Measurements from ENCODE around the gene ALDH9A1.
A peak's percentile ranks its signal among the peaks of the same experiment; 100 is the strongest.
"Not testable (repeated sequence)": the region's sequence is repeated elsewhere in the genome, so short reads cannot be mapped to it uniquely, and the experiment has no call there.

The ALDH9A1 gene

GRCh38 chr1:165697881-165698760 is at the start of gene ALDH9A1:
Gene ALDH9A1 (minus strand): TSS chr1:165698562. CDS start chr1:165698558, 4 bp downstream.
- DNase-seq (ENCODE audit: low spot score): peak; percentile 94

- no peak for DNase-seq (ENCODE audit: low spot score)
Observed at GRCh38 chr1:165747632-165748447, 49.5 kb upstream of the ALDH9A1 start.

GRCh38 chr1:165744913-165745312 is 46.6 kb upstream of the ALDH9A1 start:
- not testable (repeated sequence) for DNase-seq (ENCODE audit: low spot score)

- no peak for DNase-seq (ENCODE audit: low spot score)
Observed at GRCh38 chr1:165742194-165742593, 43.8 kb upstream of the ALDH9A1 start.

- DNase-seq (ENCODE audit: low spot score): no peak
Observed at GRCh38 chr1:165738794-165739193, 40.4 kb upstream of the ALDH9A1 start.

- DNase-seq (ENCODE audit: low spot score): no peak
Observed at GRCh38 chr1:165737196-165737595, 38.8 kb upstream of the ALDH9A1 start.

- no peak for DNase-seq (ENCODE audit: low spot score)
Observed at GRCh38 chr1:165734906-165735305, 36.5 kb upstream of the ALDH9A1 start.

- DNase-seq (ENCODE audit: low spot score): no peak
Observed at GRCh38 chr1:165726841-165727240, 28.5 kb upstream of the ALDH9A1 start.

- no peak for DNase-seq (ENCODE audit: low spot score)
Observed at GRCh38 chr1:165726169-165726568, 27.8 kb upstream of the ALDH9A1 start.

- DNase-seq (ENCODE audit: low spot score): peak; percentile 51
Observed at GRCh38 chr1:165717918-165718515, 19.7 kb upstream of the ALDH9A1 start.

GRCh38 chr1:165716265-165717051 is 18.1 kb upstream of the ALDH9A1 start:
- not testable (repeated sequence) for DNase-seq (ENCODE audit: low spot score)

GRCh38 chr1:165712764-165713163 is 14.4 kb upstream of the ALDH9A1 start:
- no peak for DNase-seq (ENCODE audit: low spot score)

GRCh38 chr1:165707984-165708706 is 9.8 kb upstream of the ALDH9A1 start:
- no peak for DNase-seq (ENCODE audit: low spot score)

GRCh38 chr1:165703648-165704047 is 5.3 kb upstream of the ALDH9A1 start:
- no peak for DNase-seq (ENCODE audit: low spot score)

GRCh38 chr1:165701922-165702321 is 3.6 kb upstream of the ALDH9A1 start:
- DNase-seq (ENCODE audit: low spot score): not testable (repeated sequence)

- DNase-seq (ENCODE audit: low spot score): no peak
Observed at GRCh38 chr1:165699577-165699976, 1.2 kb upstream of the ALDH9A1 start.

- DNase-seq (ENCODE audit: low spot score): no peak
Observed at GRCh38 chr1:165698761-165699052, 345 bp upstream of the ALDH9A1 start.

GRCh38 chr1:165697491-165697880 is 876 bp downstream of the ALDH9A1 start:
- no peak for DNase-seq (ENCODE audit: low spot score)

GRCh38 chr1:165696625-165697100 is 1.7 kb downstream of the ALDH9A1 start:
- DNase-seq (ENCODE audit: low spot score): no peak

GRCh38 chr1:165695031-165695430 is 3.3 kb downstream of the ALDH9A1 start:
- DNase-seq (ENCODE audit: low spot score): no peak

GRCh38 chr1:165688046-165688445 is 10.3 kb downstream of the ALDH9A1 start:
- no peak for DNase-seq (ENCODE audit: low spot score)

All from iPS-NIHi11 (cell line).